MM.1S (cell line): ENCODE data around the gene CIZ1.

Experiments used
- DNase-seq: peaks from one replicate; pipeline ENCODE4 v3.0.0-alpha.2; 2015
- H2AFZ ChIP-seq: fragments of 300-600 bp; sonication (generic); 2 replicates; pipeline ENCODE4 v1.6.0; 2016; ENCODE audit warnings: antibody characterized with exemption, low read length
- H3F3A ChIP-seq: fragments of 300-600 bp; sonication (generic); 2 replicates; pipeline ENCODE4 v1.6.1; 2016; ENCODE audit warnings: mild to moderate bottlenecking, antibody characterized with exemption, low read length, moderate library complexity, mixed read lengths; ENCODE audit not compliant: insufficient read depth
- H3K27ac ChIP-seq: fragments of 300-600 bp; sonication (generic); 2 replicates; pipeline ENCODE4 v1.5.1; 2016; ENCODE audit warnings: mild to moderate bottlenecking, low read length
- H3K27me3 ChIP-seq: fragments of 300-600 bp; sonication (generic); replicated peaks from 2 replicates; pipeline ENCODE4 v1.6.0; 2016; ENCODE audit warnings: low read length; ENCODE audit not compliant: insufficient read depth
- H3K36me3 ChIP-seq: fragments of 300-600 bp; sonication (generic); replicated peaks from 2 replicates; pipeline ENCODE4 v1.6.1; 2016; ENCODE audit warnings: mild to moderate bottlenecking, low read length, mixed read lengths; ENCODE audit not compliant: insufficient read depth
- H3K4me1 ChIP-seq: fragments of 300-600 bp; sonication (generic); 2 replicates; pipeline ENCODE4 v1.6.1; 2016; ENCODE audit warnings: low read length, mixed read lengths
- H3K4me2 ChIP-seq: fragments of 300-600 bp; sonication (generic); 2 replicates; pipeline ENCODE4 v1.6.0; 2016; ENCODE audit warnings: low read depth, low read length
- H3K4me3 ChIP-seq: fragments of 300-600 bp; sonication (generic); 2 replicates; pipeline ENCODE4 v1.5.1; 2016; ENCODE audit warnings: low read length, mixed read lengths
- H3K79me2 ChIP-seq: fragments of 300-600 bp; sonication (generic); 2 replicates; pipeline ENCODE4 v1.6.1; 2016; ENCODE audit warnings: mixed run types, low read length, mixed read lengths
- H3K9ac ChIP-seq: fragments of 300-600 bp; sonication (generic); 2 replicates; pipeline ENCODE4 v1.6.1; 2016; ENCODE audit warnings: low read length, mixed read lengths
- H3K9me2 ChIP-seq: fragments of 300-600 bp; sonication (generic); replicated peaks from 2 replicates; pipeline ENCODE4 v1.6.1; 2016; ENCODE audit warnings: mild to moderate bottlenecking, low read length, mixed read lengths; ENCODE audit not compliant: insufficient read depth
- H3K9me3 ChIP-seq: fragments of 300-600 bp; sonication (generic); replicated peaks from 2 replicates; pipeline ENCODE4 v1.6.1; 2016; ENCODE audit warnings: mild to moderate bottlenecking, low read length, mixed read lengths; ENCODE audit not compliant: insufficient read depth
- H4K20me1 ChIP-seq: fragments of 300-600 bp; sonication (generic); 2 replicates; pipeline ENCODE4 v1.6.1; 2016; ENCODE audit warnings: mild to moderate bottlenecking, low read length, moderate library complexity, mixed read lengths; ENCODE audit not compliant: insufficient read depth
- CTCF ChIP-seq: fragments of 300-600 bp; sonication (generic); IDR thresholded peaks from 2 replicates; pipeline ENCODE4 v1.5.1; 2016; ENCODE audit warnings: antibody characterized with exemption, low read length, mixed read lengths
- EZH2 ChIP-seq: fragments of 300-600 bp; sonication (generic); optimal IDR thresholded peaks from 2 replicates; pipeline ENCODE3; 2017; ENCODE audit warnings: low read depth, mild to moderate bottlenecking, antibody characterized with exemption, low read length, mixed read lengths
- EZH2phosphoT487 ChIP-seq: fragments of 300-600 bp; sonication (generic); IDR thresholded peaks from 2 replicates; pipeline ENCODE4 v1.6.1; 2018; ENCODE audit warnings: antibody characterized with exemption, low read length

CIZ1 gene

GRCh38 chr9:128160603-128160987, 30.8 kb downstream of the CIZ1 start:
- Histone ChIP-seq H3K36me3 (no peaks in the 10 kb centered on the region), H3K27me3 (no peaks in the 10 kb centered on the region), H4K20me1 (no peaks in the 10 kb centered on the region), H3K27ac (peak overlapping the region; percentile 21; the same call in 1 of the 2 replicates), H3K4me2 (peak overlapping the region; percentile 88), H3K9me3 (no peaks in the 10 kb centered on the region), H3K9ac (peak overlapping the region; percentile 90), H3K9me2 (no peaks in the 10 kb centered on the region), H2AFZ (peak overlapping the region; percentile 91), H3F3A (no peaks in the 10 kb centered on the region; the same call in 1 of the 2 replicates), H3K4me1 (peaks cover 8% of the 10 kb centered on the region), H3K79me2 (peaks cover 8% of the 10 kb centered on the region; the same call in 1 of the 2 replicates), H3K4me3 (peak overlapping the region; percentile 95)
- DNase-seq = peak; percentile 43
- TF ChIP-seq EZH2 = no peak

DNA sequence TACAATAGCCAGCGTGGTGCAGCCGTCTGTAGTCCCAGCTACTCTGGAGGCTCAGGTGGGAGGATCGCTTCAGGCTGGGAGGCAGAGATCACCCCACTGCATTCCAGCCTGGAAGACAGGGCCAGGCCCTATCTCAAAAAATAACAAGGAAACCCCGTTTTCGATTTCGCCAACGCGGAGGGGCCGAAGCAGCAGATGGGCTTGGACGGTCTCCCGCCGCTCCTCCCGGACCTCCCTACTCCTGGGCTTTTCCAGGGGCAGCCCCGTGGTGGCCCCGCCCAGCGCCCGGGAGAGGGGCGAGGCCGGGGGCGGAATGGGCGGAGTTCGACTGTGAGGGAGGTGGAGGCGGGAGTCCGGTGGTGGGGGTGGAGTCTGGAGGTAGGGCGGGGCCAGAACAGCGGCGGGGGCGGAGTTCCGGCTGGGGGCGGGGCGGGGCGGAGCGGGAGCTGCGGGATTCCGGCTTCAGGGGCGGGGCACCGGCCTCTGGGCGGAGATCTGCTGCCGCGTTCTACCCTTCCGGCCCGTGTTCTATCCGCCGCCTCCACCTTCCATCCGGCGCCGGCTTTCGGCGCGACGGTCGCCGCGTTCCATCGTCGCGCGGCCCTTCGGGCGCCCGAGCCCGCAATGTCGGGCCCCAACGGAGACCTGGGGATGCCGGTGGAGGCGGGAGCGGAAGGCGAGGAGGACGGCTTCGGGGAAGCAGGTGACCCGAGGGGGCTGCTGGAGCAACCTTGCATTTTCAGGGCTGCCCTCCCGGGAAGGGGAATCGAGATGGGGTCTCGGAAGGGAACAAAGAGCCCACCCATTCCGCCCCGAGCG, 31.4 kb downstream of the CIZ1 start, which contains the start of gene BBLN:
TSS of gene BBLN (plus strand) at position 482 of the 819 bp plus-strand sequence. CDS start at position 625, 143 bp downstream.
- H3F3A ChIP-seq = no peaks in the 10 kb centered on the region; the same call in 1 of the 2 replicates
- peak; percentile 90 for DNase-seq
- peak within 1 kb of the TSS; percentile 88 for H3K4me2 ChIP-seq
- no peak for TF ChIP-seq EZH2
- TF ChIP-seq CTCF = no peak
- TF ChIP-seq EZH2phosphoT487 = no peak
- peak within 1 kb of the TSS; percentile 96 for H2AFZ ChIP-seq
- H3K4me3 ChIP-seq = peak within 1 kb of the TSS; percentile 95
- no peaks in the 10 kb centered on the region for H4K20me1 ChIP-seq
- H3K9me3 ChIP-seq = no peaks in the 10 kb centered on the region
- H3K36me3 ChIP-seq = no peaks in the 10 kb centered on the region
- peaks cover 8% of the 10 kb centered on the region for H3K4me1 ChIP-seq
- H3K79me2 ChIP-seq = peaks cover 8% of the 10 kb centered on the region; the same call in 1 of the 2 replicates
- H3K27me3 ChIP-seq = no peaks in the 10 kb centered on the region
- no peaks in the 10 kb centered on the region for H3K9me2 ChIP-seq
- H3K9ac ChIP-seq = peak within 1 kb of the TSS; percentile 90
- H3K27ac ChIP-seq = peak within 1 kb of the TSS; percentile 21; the same call in 1 of the 2 replicates

- Histone ChIP-seq H3K36me3 (no peaks in the 10 kb centered on the region), H3K4me1 (peaks cover 8% of the 10 kb centered on the region), H3K4me3 (peak overlapping the region; percentile 85), H3F3A (no peaks in the 10 kb centered on the region; the same call in 1 of the 2 replicates), H4K20me1 (no peaks in the 10 kb centered on the region), H3K9ac (peak overlapping the region; percentile 65; the same call in 1 of the 2 replicates), H3K27me3 (no peaks in the 10 kb centered on the region), H3K9me3 (no peaks in the 10 kb centered on the region), H3K79me2 (peaks cover 8% of the 10 kb centered on the region; the same call in 1 of the 2 replicates), H3K27ac (no peak overlapping the region), H3K4me2 (peak overlapping the region; percentile 78), H2AFZ (peak overlapping the region; percentile 96), H3K9me2 (no peaks in the 10 kb centered on the region)
- DNase-seq = peak; percentile 31
- TF ChIP-seq EZH2phosphoT487 (no peak), CTCF (no peak), EZH2 (no peak)
Measured at GRCh38 chr9:128159522-128159783, 31.9 kb downstream of the CIZ1 start.
